A673 (cell line): ENCODE measurements around the gene CPED1.

Experiments used
- EZH2 ChIP-seq: fragments of 200-600 bp; sonication (generic); IDR thresholded peaks from 2 replicates; pipeline ENCODE4 v1.6.1; 2017; ENCODE audit warnings: borderline replicate concordance, low read depth, mild to moderate bottlenecking, mixed read lengths, antibody characterized with exemption, low read length; ENCODE audit not compliant: poor library complexity, severe bottlenecking
- TF ChIP-seq, protein P1 (sequence below): fragments of 300-800, 200-600 bp; sonication (generic); conservative IDR thresholded peaks from 2 replicates; pipeline ENCODE4 v1.5.1; 2017; ENCODE audit warnings: low read depth, mild to moderate bottlenecking, antibody characterized with exemption, low read length, moderate library complexity, mixed read lengths

DNA sequence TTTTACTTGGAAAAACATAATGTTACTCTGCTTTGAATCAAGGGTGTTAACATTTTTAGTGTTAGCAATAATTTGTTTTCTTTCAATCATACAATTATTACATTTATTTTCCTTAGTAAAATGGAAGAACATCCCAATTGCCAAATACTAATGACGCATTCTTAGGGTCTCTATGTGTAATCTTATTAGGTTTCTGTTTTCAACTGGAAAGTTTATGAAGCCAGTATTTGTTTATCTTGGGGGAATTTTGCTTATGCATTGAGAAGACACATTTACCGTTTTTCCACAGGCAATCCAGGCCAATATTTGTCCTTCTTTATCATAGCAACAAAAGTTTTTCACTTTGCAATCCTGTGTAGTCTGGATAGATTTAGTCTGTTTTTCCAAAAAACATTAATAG, 134.5 kb downstream of the CPED1 start:
- TF ChIP-seq, protein P1, sequence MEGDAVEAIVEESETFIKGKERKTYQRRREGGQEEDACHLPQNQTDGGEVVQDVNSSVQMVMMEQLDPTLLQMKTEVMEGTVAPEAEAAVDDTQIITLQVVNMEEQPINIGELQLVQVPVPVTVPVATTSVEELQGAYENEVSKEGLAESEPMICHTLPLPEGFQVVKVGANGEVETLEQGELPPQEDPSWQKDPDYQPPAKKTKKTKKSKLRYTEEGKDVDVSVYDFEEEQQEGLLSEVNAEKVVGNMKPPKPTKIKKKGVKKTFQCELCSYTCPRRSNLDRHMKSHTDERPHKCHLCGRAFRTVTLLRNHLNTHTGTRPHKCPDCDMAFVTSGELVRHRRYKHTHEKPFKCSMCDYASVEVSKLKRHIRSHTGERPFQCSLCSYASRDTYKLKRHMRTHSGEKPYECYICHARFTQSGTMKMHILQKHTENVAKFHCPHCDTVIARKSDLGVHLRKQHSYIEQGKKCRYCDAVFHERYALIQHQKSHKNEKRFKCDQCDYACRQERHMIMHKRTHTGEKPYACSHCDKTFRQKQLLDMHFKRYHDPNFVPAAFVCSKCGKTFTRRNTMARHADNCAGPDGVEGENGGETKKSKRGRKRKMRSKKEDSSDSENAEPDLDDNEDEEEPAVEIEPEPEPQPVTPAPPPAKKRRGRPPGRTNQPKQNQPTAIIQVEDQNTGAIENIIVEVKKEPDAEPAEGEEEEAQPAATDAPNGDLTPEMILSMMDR: no peak
- no peak for TF ChIP-seq EZH2
